Keratinocyte (primary cell): ENCODE measurements around the gene TCEAL5.

Source experiments
- CTCF ChIP-seq, 3 experiments: IDR thresholded peaks in 1 of 3; conservative IDR thresholded peaks in 1 of 3; optimal IDR thresholded peaks in 1 of 3; 2 replicates in 2 of 3; 3 replicates in 1 of 3; pipeline versions ENCODE3 to v1.5.1; 2011; ENCODE audit warnings: low read length in 3 of 3, mild to moderate bottlenecking in 3 of 3, moderate library complexity in 2 of 3, control low read depth in 1 of 3, inconsistent platforms in 1 of 3; ENCODE audit not compliant: insufficient read depth in 2 of 3; ENCODE audit errors: extremely low read depth in 1 of 3
- EZH2 ChIP-seq: IDR thresholded peaks from one replicate; pipeline ENCODE4 v1.6.1; 2012; ENCODE audit warnings: inconsistent platforms, mild to moderate bottlenecking, low read length, moderate library complexity

GRCh38 chrX:103311399-103311780 lies 34.8 kb upstream of the TCEAL5 start:
- no peak for TF ChIP-seq EZH2
- no peak for TF ChIP-seq CTCF (optimal IDR thresholded peaks at IDR 0.05 in 1 of 3, IDR thresholded peaks at IDR 0.05 in 1 of 3, conservative IDR thresholded peaks at IDR 0.05 in 1 of 3; ENCODE audit: extremely low read depth in 1 of 3, insufficient read depth in 2 of 3, low read length in 3 of 3)
